Midbrain (tissue), 1 donor: ENCODE results near the gene ARHGEF28.

ENCODE experiments used
- DNase-seq: peaks from one replicate; lab custom pipeline; 2025; lab: John Stamatoyannopoulos, UW

ARHGEF28 gene, protein sequence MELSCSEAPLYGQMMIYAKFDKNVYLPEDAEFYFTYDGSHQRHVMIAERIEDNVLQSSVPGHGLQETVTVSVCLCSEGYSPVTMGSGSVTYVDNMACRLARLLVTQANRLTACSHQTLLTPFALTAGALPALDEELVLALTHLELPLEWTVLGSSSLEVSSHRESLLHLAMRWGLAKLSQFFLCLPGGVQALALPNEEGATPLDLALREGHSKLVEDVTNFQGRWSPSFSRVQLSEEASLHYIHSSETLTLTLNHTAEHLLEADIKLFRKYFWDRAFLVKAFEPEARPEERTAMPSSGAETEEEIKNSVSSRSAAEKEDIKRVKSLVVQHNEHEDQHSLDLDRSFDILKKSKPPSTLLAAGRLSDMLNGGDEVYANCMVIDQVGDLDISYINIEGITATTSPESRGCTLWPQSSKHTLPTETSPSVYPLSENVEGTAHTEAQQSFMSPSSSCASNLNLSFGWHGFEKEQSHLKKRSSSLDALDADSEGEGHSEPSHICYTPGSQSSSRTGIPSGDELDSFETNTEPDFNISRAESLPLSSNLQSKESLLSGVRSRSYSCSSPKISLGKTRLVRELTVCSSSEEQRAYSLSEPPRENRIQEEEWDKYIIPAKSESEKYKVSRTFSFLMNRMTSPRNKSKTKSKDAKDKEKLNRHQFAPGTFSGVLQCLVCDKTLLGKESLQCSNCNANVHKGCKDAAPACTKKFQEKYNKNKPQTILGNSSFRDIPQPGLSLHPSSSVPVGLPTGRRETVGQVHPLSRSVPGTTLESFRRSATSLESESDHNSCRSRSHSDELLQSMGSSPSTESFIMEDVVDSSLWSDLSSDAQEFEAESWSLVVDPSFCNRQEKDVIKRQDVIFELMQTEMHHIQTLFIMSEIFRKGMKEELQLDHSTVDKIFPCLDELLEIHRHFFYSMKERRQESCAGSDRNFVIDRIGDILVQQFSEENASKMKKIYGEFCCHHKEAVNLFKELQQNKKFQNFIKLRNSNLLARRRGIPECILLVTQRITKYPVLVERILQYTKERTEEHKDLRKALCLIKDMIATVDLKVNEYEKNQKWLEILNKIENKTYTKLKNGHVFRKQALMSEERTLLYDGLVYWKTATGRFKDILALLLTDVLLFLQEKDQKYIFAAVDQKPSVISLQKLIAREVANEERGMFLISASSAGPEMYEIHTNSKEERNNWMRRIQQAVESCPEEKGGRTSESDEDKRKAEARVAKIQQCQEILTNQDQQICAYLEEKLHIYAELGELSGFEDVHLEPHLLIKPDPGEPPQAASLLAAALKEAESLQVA (N-terminal part only)

DNA sequence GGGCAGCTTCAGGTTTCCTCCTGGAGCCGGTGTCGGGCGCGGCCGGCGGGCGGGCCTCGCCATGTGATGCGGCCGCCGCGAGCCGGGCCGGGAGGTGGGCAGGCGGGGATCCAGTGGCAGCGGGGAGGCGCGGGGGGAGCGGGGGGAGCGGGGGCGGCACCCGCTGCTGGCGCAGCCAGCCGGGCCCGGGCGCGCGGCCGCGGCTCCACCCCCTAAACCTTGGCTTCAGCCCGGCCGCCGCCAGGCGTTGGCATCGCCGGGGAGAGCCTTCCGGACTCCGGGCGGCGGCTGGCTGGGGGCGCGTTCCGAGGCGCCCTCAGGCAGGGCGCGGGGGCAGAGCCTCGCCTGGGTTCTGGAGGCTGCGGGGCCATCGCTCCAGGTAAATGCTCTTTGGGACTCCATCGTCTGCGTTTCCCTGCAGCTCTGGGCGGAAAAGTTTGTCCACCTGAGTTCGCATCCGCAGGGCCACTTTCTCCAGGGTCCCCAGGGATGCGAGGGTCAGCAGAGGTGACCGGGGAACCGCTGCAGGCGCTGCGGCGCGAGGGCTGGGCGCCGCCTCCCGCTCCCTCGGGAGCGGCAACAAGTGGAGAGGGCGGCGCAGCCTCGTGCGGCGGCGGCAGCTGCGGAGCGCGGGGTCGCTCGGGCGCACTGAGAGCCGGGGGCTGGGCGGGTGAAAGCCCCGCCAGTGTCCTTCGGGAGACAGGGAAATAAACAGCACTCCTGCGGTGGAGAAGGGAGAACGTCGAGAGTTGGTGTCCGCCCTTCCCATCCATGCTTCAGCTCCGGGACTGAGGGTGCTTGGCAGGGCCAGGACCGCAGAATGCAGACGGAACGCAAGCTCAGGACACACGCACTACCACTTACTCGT, at the start of gene ARHGEF28:
Gene ARHGEF28 (plus strand): TSS at position 253 of the 868 bp plus-strand sequence. CDS start 58,656 bp downstream, outside the sequence.
- peak; percentile 48 for DNase-seq

GRCh38 chr5:73582285-73583145, 43.5 kb upstream of the ARHGEF28 start:
- DNase-seq, result no peak

DNA sequence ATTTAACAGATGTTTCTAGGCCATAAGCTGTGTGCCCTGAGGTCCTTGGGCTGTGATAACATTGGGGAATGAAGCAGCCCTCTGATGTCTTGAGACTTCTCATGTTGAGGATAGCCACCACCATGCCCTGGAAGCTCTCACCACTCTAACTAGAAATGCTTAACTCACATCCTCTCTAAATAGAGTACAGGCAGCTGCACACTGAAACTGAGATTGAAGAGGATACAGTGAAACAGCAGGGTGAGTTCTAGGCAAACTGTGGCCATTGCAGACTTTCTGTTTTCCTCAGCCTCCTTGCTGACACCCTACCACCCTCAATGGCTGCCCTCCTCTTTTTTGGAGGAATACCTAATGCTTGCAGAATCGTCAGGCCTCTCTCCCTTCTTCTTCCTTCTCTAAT, 38.1 kb upstream of the ARHGEF28 start:
- no peak for DNase-seq

DNA sequence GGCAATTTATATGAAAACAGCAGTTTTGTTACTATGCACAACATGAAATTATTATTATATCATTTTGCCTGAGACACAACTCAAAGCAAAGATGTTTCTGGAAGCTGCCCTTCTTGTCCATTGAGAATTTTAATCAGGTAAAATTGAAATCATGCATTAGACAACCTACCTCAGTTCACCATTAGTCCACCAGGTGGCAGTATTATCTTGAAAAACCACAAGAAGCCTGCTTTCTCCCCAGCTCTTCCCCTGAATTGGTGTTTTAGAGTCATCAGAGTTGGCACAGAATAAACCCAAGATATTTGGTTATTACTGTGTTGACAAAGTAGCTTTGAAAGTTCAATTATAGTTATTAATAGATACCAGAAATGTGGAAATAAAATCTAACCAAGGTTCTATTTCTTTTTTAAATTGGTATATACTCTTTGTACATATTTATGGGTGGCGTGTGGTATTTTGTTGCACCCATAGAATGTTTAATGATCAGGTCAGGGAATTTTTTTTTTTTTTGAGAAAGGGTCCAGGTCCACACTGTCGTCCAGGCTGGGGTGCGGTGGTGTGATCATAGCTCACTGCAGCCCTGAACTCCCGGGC, 34.8 kb upstream of the ARHGEF28 start:
- peak; percentile 60 for DNase-seq

GRCh38 chr5:73591698-73592501, 34.1 kb upstream of the ARHGEF28 start:
- DNase-seq, result no peak

- DNase-seq, result no peak
Measured at GRCh38 chr5:73592551-73592950, 33.4 kb upstream of the ARHGEF28 start.

DNA sequence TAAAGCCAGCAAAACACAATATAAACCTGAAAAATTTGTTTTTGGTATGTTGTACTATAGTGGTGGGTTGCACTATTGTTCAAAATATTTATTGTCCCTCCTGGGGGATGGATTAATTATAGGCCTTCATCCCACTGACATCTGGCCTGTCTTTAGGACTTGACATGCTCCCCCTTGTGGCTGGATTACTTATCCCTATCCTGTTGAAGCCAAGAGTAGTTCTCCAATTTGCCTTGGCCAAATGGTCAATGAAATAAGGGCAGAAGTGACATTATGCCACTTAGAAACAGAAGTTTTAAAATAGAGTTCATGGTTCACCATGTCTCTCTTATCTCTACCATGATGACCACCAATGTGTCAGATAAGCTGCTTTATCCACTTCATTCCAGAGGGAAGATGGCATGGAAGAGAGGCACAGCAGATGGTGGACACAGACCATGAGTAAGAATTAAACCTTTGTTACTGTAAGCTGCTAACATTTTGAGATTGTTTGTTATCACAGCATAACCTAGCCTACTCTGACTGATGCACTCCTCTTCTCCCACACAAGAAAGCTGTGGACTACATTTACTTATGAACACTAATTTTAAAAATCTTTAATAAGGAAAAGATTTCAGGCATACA, 29.2 kb upstream of the ARHGEF28 start:
- DNase-seq, result no peak

DNA sequence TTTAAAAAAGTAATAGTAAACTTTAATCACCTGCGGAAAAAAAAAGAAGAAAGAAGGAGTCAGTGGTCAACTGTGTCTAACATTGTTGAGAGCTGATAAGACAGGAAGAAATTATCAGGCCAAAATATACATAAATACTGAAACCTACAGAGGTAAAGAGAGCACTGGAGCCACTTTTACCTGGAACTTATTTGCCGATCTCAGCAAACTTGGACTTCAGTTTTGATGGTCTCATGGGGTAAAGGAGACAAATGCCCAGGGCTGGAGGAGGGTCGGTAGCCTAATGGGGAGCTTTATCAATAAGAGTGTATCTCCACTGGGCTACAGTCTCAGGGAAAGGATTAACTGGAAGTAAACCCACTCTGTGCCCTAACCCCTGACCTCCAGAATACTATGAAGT, 26.6 kb upstream of the ARHGEF28 start:
- DNase-seq, result no peak

GRCh38 chr5:73603998-73604397, 22.0 kb upstream of the ARHGEF28 start:
- DNase-seq, result no peak

GRCh38 chr5:73605223-73606087, 20.5 kb upstream of the ARHGEF28 start:
- DNase-seq, result no peak

DNA sequence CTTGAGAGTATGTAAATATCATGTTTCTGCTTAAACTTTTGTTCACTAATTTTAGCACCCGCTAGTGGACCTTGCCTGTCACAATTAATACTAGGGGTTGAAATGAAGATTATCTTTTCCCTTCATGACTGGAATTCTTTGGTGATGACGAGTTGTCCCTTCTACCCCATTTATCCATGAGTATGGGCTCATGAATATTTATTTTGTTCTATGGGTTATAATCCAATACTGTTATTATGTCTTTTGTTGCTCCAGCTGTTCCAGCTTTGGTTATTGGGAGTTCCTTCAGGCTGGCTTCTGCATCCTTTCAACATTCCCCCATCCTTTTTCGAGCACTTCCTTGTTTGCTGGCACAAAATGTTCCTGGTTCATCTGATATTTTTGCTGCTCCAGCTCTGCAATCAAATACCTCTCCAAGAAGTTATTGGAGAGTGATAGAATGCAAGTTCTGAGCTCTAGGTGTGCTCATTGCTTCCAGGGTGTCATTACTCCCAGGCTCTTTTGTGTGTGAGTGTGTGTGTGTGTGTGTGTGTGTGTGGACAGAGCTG, 19.7 kb upstream of the ARHGEF28 start:
- DNase-seq, result no peak

GRCh38 chr5:73607228-73607627, 18.8 kb upstream of the ARHGEF28 start:
- no peak for DNase-seq

DNA sequence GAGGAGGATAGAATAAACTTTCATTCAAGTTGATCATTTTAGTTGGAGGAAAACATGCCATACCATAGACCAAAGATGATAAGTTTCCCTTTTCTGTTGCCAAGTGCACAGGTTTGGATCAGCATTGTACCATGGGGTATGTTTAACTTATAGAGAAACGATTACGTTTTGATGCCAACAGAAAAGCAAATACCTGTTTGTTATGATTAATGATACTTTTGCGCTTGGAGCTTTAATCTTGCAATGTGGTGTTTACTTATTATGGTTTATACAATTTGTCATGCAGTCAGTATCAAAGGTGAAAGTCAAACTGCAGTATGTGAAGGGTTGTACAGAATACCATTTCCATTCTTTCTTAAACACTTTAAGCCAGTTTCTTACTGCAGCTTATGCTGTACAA, 13.2 kb upstream of the ARHGEF28 start:
- DNase-seq, result no peak

DNA sequence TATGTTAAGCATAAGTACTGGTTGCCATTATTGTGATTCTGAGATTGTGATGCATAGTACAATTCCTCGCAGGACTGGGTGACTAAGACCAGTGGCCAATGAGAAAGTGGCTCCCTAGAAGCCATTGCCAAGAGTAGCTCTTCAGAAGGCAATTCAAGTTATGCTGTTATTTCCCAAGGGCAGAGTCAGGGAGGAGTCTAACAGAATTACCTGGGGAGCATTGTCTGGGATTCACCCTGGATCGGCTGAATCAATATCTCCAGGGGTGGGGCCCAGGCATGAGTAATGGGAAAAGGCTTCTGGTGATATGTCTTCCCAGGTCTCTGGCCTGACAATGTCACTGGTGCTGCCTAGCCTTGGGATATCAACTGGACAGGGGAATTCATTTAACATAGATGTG, 10.9 kb upstream of the ARHGEF28 start:
- no peak for DNase-seq

GRCh38 chr5:73615947-73616346, 10.0 kb upstream of the ARHGEF28 start:
- no peak for DNase-seq

DNA sequence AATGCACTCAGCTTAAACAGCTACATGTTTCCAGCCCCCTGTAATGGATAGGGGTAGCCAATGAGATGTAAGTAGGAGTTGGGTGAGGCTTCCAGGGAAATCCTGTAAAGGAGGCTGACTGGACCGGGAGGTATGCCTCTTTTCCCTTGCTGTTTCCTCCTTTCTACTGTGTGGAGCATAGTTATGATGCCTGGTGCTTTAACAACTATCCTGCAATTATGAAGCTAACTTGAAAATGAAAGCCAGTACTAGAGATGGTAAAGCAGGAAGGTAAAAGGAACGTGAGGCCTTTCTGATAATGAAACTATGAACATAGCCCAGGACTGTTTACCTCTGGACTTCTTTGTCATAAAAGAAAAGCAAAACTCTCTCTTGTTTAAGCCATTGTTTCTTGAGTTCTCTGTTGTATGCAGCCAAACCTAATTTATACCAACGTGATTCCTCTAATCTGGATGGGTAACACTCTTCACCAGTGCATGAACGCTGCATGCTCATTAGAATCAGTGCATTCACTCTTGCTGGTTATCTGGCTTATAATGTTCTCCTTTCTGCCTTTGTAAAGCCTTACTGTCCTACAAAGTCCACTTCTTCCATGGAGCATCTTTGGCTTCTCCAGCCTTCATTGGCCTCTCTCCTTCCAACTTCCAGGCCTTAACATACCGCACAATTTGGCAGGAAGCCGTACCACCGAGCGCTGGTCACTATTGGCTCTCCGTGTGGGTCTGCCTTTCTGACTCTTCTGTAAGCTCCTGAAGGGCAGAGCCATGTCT, 8.3 kb upstream of the ARHGEF28 start:
- DNase-seq, result no peak
